Psoas muscle (tissue), 8 donors: ENCODE results near the gene GRB7. TPM values are rescaled to one million over a fixed set of nuclear protein-coding genes. Genes with fewer than 3 reads are reported as not detected.

Experiments
- ATAC-seq, 4 donors: fragments of 200-7000 bp; cut with Tn5 transposase; one replicate each; pipeline ENCODE4 v1.9.1; 2020; ENCODE audit warnings: moderate library complexity in 3 of 4, mild to moderate bottlenecking in 2 of 4
- DNase-seq, 2 donors: peaks; one replicate each; pipeline ENCODE4 v3.0.0-alpha.2; 2020
- H3K27ac ChIP-seq: fragments of 200-600 bp; one replicate; pipeline ENCODE4 v1.8.0; 2022
- H3K27me3 ChIP-seq, 3 donors: fragments of 200-600 bp in 1 of 3; one replicate each; pipeline versions ENCODE4 v1.6.1 to v1.8.0; 2013 to 2022; ENCODE audit warnings: low read length in 2 of 3, mild to moderate bottlenecking in 2 of 3, moderate library complexity in 1 of 3; ENCODE audit not compliant: insufficient read depth in 3 of 3
- H3K36me3 ChIP-seq, 2 donors: fragments of 200-600 bp in 1 of 2; one replicate each; pipeline versions ENCODE4 v1.6.1 to v1.8.0; 2013 to 2022; ENCODE audit warnings: low read depth in 1 of 2, mild to moderate bottlenecking in 1 of 2, moderate library complexity in 1 of 2; ENCODE audit not compliant: insufficient read depth in 1 of 2
- H3K4me1 ChIP-seq: fragments of 200-600 bp; one replicate; pipeline ENCODE4 v1.8.0; 2022
- H3K4me3 ChIP-seq: fragments of 200-600 bp; one replicate; pipeline ENCODE4 v1.8.0; 2022; ENCODE audit warnings: mild to moderate bottlenecking
- H3K9me3 ChIP-seq: fragments of 200-600 bp; one replicate; pipeline ENCODE4 v1.8.0; 2022
- CTCF ChIP-seq: fragments of 200-600 bp; IDR thresholded peaks from one replicate; pipeline ENCODE4 v1.8.0; 2022; ENCODE audit warnings: antibody characterized with exemption
- WGBS, 3 donors: extraction: QIAGEN DNeasy Blood & Tissue Kit; methylation state at CpG; one replicate each; pipeline versions ENCODE4 v1.1.6 to v1.1.7; 2013; 5-methylcytosine and 5-hydroxymethylcytosine counted together
- intact Hi-C, 2 donors: fragments of 100-400 bp; cut with DNase I; formaldehyde crosslinking; loops; one replicate each; pipeline versions ENCODE4 v1.11.0 to v1.14.2; 2022
- polyA plus RNA-seq, 3 donors: library from polyadenylated mRNA; stranded (reverse); fragments of 200-250 nt; gene quantifications; one replicate each; pipeline ENCODE4 v1.2.3, GENCODE V29; 2013
- total RNA-seq, 4 donors: library from RNA; stranded (reverse); fragmentation: NEBNext Ultra II Directional in 2 of 4; extraction: Animal tissue kit (Norgen Biotek cat#: 25700) in 2 of 4; gene quantifications; one replicate each; pipeline versions ENCODE4 v1.2.1 to v1.2.4, GENCODE V29; 2021 to 2023
- donor health status: healthy with polysubstance abuse.
- donor health status: DM: no; HTN: no; CAD: no; lungs with moderate emphysema.
- donor health status: Bipolar disorder and iron deficiency.
- donor health status: healthy.
- donor health status: DM: yes; HTN: yes; CAD: no.
- donor health status: DM: no; HTN: no; CAD: no.
- donor health status: DM: no; HTN: no; CAD: no.
- donor health status: DM: yes; HTN: yes; CAD: no.

The GRB7 gene
- total and polyA plus RNA-seq, 7 donors = 0.06 to 0.69 TPM; not detected in 5

- ATAC-seq (no peak), DNase-seq (no peak)
- no peaks in the 10 kb centered on the region for H3K36me3 ChIP-seq
- H3K4me1 ChIP-seq = no peaks in the 10 kb centered on the region
- no peak for TF ChIP-seq CTCF
- no peak overlapping the region for H3K4me3 ChIP-seq
- 77 to 89% (median 79%) methylated on average over 4 of the region's 4 CpGs for WGBS, 3 donors
- intact Hi-C loops = no loop called here
- H3K27ac ChIP-seq = no peak overlapping the region
- no peaks in the 10 kb centered on the region for H3K9me3 ChIP-seq
- peaks cover 0 to 7% (median 0%) of the 10 kb centered on the region in 3 donors for H3K27me3 ChIP-seq
These were observed 36.3 kb downstream of the GRB7 start for GRCh38 chr17:39774047-39774446.

GRCh38 chr17:39775031-39775430 is 37.3 kb downstream of the GRB7 start:
- Histone ChIP-seq H3K36me3 (no peaks in the 10 kb centered on the region), H3K27ac (no peak overlapping the region), H3K4me3 (no peak overlapping the region), H3K4me1 (no peaks in the 10 kb centered on the region), H3K9me3 (no peaks in the 10 kb centered on the region), H3K27me3 (peaks cover 0 to 7% (median 0%) of the 10 kb centered on the region in 3 donors)
- DNase-seq (no peak), ATAC-seq (no peak)
- no peak for TF ChIP-seq CTCF
- intact Hi-C loops = no loop called here
- 80 to 85% (median 83%) methylated on average over 2 of the region's 2 CpGs for WGBS, 3 donors

GRCh38 chr17:39776252-39776651 is 38.5 kb downstream of the GRB7 start:
- DNase-seq = no peak
- no peak overlapping the region for H3K27ac ChIP-seq
- no peak for TF ChIP-seq CTCF
- H3K4me1 ChIP-seq = no peaks in the 10 kb centered on the region
- intact Hi-C loops = no loop called here
- no peaks in the 10 kb centered on the region for H3K36me3 ChIP-seq
- H3K27me3 ChIP-seq = peaks cover 0 to 11% (median 7%) of the 10 kb centered on the region in 3 donors
- H3K4me3 ChIP-seq = no peak overlapping the region
- no peaks in the 10 kb centered on the region for H3K9me3 ChIP-seq
- ATAC-seq = no peak

- Histone ChIP-seq H3K27ac (no peak overlapping the region), H3K36me3 (no peaks in the 10 kb centered on the region), H3K9me3 (no peaks in the 10 kb centered on the region), H3K4me3 (no peak overlapping the region), H3K4me1 (no peaks in the 10 kb centered on the region), H3K27me3 (peaks cover 0 to 16% (median 7%) of the 10 kb centered on the region in 3 donors)
- no peak for TF ChIP-seq CTCF
- DNase-seq (no peak), ATAC-seq (no peak)
- intact Hi-C loops = no loop called here
- WGBS, 3 donors = 54 to 60% (median 57%) methylated on average over 11 of the region's 11 CpGs
These were observed 40.0 kb downstream of the GRB7 start for GRCh38 chr17:39777534-39778365.
